Activated T-cell treated with anti-CD3 and anti-CD28 coated beads for 24 hours (primary cell): ENCODE data around the gene ARSD.
"Not testable (repeated sequence)": the region's sequence is repeated elsewhere in the genome, so short reads cannot be mapped to it uniquely, and the experiment has no call there.

Experiments used
- DNase-seq: peaks from one replicate; pipeline ENCODE4 v3.0.0-alpha.2; 2020; ENCODE audit warnings: low read depth

The ARSD gene

GRCh38 chrX:2933125-2933900, 4.2 kb upstream of the ARSD start:
- DNase-seq = no peak

GRCh38 chrX:2931612-2932011, 2.5 kb upstream of the ARSD start:
- DNase-seq = no peak

- DNase-seq = no peak
Measured at GRCh38 chrX:2931155-2931554, 2.0 kb upstream of the ARSD start.

- no peak for DNase-seq
Measured at GRCh38 chrX:2928191-2928582, 952 bp downstream of the ARSD start.

- DNase-seq = no peak
Measured at GRCh38 chrX:2926664-2927275, 2.4 kb downstream of the ARSD start.

GRCh38 chrX:2926255-2926654, 2.9 kb downstream of the ARSD start:
- not testable (repeated sequence) for DNase-seq

GRCh38 chrX:2924151-2924550, 5.0 kb downstream of the ARSD start:
- no peak for DNase-seq

GRCh38 chrX:2921750-2922149, 7.4 kb downstream of the ARSD start:
- DNase-seq = no peak

- no peak for DNase-seq
Measured at GRCh38 chrX:2921193-2921592, 7.9 kb downstream of the ARSD start.

GRCh38 chrX:2917767-2918166, 11.4 kb downstream of the ARSD start:
- no peak for DNase-seq

GRCh38 chrX:2913118-2913517, 16.0 kb downstream of the ARSD start:
- DNase-seq = no peak

- DNase-seq = no peak
Measured at GRCh38 chrX:2910109-2910508, 19.0 kb downstream of the ARSD start.

GRCh38 chrX:2908125-2908685, 20.9 kb downstream of the ARSD start:
- no peak for DNase-seq

GRCh38 chrX:2907295-2907694, 21.8 kb downstream of the ARSD start:
- no peak for DNase-seq

- DNase-seq = no peak
Measured at GRCh38 chrX:2903366-2903765, 25.8 kb downstream of the ARSD start.

GRCh38 chrX:2902841-2903240, 26.3 kb downstream of the ARSD start:
- no peak for DNase-seq

- DNase-seq = no peak
Measured at GRCh38 chrX:2901367-2902036, 27.6 kb downstream of the ARSD start.

- DNase-seq = no peak
Measured at GRCh38 chrX:2898846-2899512, 30.2 kb downstream of the ARSD start.

- not testable (repeated sequence) for DNase-seq
Measured at GRCh38 chrX:2897690-2898623, 31.2 kb downstream of the ARSD start.

GRCh38 chrX:2897311-2897689, 31.8 kb downstream of the ARSD start:
- no peak for DNase-seq

GRCh38 chrX:2894885-2895292, 34.2 kb downstream of the ARSD start:
- DNase-seq = no peak
